Keratinocyte (primary cell): ENCODE data around the gene ORMDL3. TPM values are rescaled to one million over a fixed set of nuclear protein-coding genes. Genes with fewer than 3 reads are reported as not detected.

Experiments used
- DNase-seq: peaks from one replicate; pipeline ENCODE4 v3.0.0-alpha.2; 2011; ENCODE audit warnings: low read depth, missing footprints, low spot score
- FAIRE-seq: peaks from 2 replicates; lab custom pipeline; 2011; peaks lifted over from hg19 to GRCh38; lab: Jason Lieb, UNC
- H2AFZ ChIP-seq: 2 replicates; pipeline ENCODE4 v1.6.0; 2012; ENCODE audit warnings: low read length, control low read depth, inconsistent platforms; ENCODE audit not compliant: control insufficient read depth
- H3K27ac ChIP-seq: 2 replicates; pipeline ENCODE4 v1.5.1; 2011; ENCODE audit warnings: low read length; ENCODE audit not compliant: control insufficient read depth, insufficient read depth
- H3K27me3 ChIP-seq: 3 replicates; pipeline ENCODE4 v1.6.0; 2011; ENCODE audit warnings: low read length; ENCODE audit not compliant: control insufficient read depth, insufficient read depth; ENCODE audit errors: extremely low read depth
- H3K36me3 ChIP-seq, 2 experiments: 2 replicates in 1 of 2; 3 replicates in 1 of 2; pipeline ENCODE4 v1.5.1; 2011; ENCODE audit warnings: low read length in 2 of 2, mild to moderate bottlenecking in 1 of 2; ENCODE audit not compliant: control insufficient read depth in 2 of 2, insufficient read depth in 2 of 2; ENCODE audit errors: extremely low read depth in 1 of 2
- H3K4me1 ChIP-seq: 3 replicates; pipeline ENCODE4 v1.5.1; 2011; ENCODE audit warnings: low read length; ENCODE audit not compliant: control insufficient read depth, insufficient read depth; ENCODE audit errors: extremely low read depth
- H3K4me2 ChIP-seq: 3 replicates; pipeline ENCODE4 v1.6.0; 2011; ENCODE audit warnings: low read depth, low read length; ENCODE audit not compliant: control insufficient read depth, insufficient read depth; ENCODE audit errors: extremely low read depth
- H3K4me3 ChIP-seq, 3 experiments: fragments of 200-600 bp in 1 of 3; sonication (generic) in 1 of 3; 2 replicates in 2 of 3; 3 replicates in 1 of 3; pipeline ENCODE4 v1.5.1; 2011 to 2016; ENCODE audit warnings: low read length in 3 of 3, mild to moderate bottlenecking in 3 of 3, control low read depth in 2 of 3, inconsistent platforms in 1 of 3, low read depth in 1 of 3, mixed read lengths in 1 of 3, mixed run types in 1 of 3, moderate library complexity in 1 of 3; ENCODE audit not compliant: control insufficient read depth in 2 of 3, insufficient read depth in 2 of 3; ENCODE audit errors: extremely low read depth in 1 of 3
- H3K79me2 ChIP-seq: 2 replicates; pipeline ENCODE4 v1.6.0; 2012; ENCODE audit warnings: low read length; ENCODE audit not compliant: control insufficient read depth, insufficient read depth
- H3K9ac ChIP-seq: 3 replicates; pipeline ENCODE4 v1.6.0; 2011; ENCODE audit warnings: low read length; ENCODE audit not compliant: control insufficient read depth, insufficient read depth; ENCODE audit errors: extremely low read depth
- H3K9me1 ChIP-seq: 3 replicates; pipeline ENCODE4 v1.6.0; 2011; ENCODE audit warnings: low read length; ENCODE audit not compliant: control insufficient read depth, insufficient read depth; ENCODE audit errors: extremely low read depth
- H3K9me3 ChIP-seq: 2 replicates; pipeline ENCODE4 v1.5.1; 2012; ENCODE audit warnings: low read depth, low read length; ENCODE audit not compliant: control insufficient read depth
- H4K20me1 ChIP-seq: 3 replicates; pipeline ENCODE4 v1.6.0; 2011; ENCODE audit warnings: low read length; ENCODE audit not compliant: control insufficient read depth, insufficient read depth; ENCODE audit errors: extremely low read depth
- EZH2 ChIP-seq: IDR thresholded peaks from one replicate; pipeline ENCODE4 v1.6.1; 2012; ENCODE audit warnings: inconsistent platforms, mild to moderate bottlenecking, low read length, moderate library complexity
- dilution Hi-C: fragments of 300-500 bp; cut with MboI; formaldehyde crosslinking; loops from one replicate; pipeline ENCODE4 v1.7.0; 2020; ENCODE audit warnings: low sequenced_read_pairs; ENCODE audit not compliant: extremely low pct_ligation_motif_present
- polyA plus RNA-seq, 5 experiments: library from polyadenylated mRNA; depleted of rRNA in 3 of 5; stranded (reverse) in 3 of 5; stranded (forward) in 1 of 5; unstranded in 1 of 5; fragments of >200 nt; gene quantifications; 1 replicate in 1 of 5; 2 replicates in 3 of 5; 3 replicates in 1 of 5; pipeline versions ENCODE4 v1.2.1 to v1.2.3, GENCODE V29; 2011 to 2012; ENCODE audit warnings: missing spikeins in 2 of 5, low read depth in 1 of 5, low replicate concordance in 1 of 5
- TF ChIP-seq, protein P1 (sequence below), 3 experiments: IDR thresholded peaks in 1 of 3; conservative IDR thresholded peaks in 1 of 3; optimal IDR thresholded peaks in 1 of 3; 2 replicates in 2 of 3; 3 replicates in 1 of 3; pipeline versions ENCODE3 to v1.5.1; 2011; ENCODE audit warnings: low read length in 3 of 3, mild to moderate bottlenecking in 3 of 3, moderate library complexity in 2 of 3, control low read depth in 1 of 3, inconsistent platforms in 1 of 3; ENCODE audit not compliant: insufficient read depth in 2 of 3; ENCODE audit errors: extremely low read depth in 1 of 3

ORMDL3 gene
- polyA plus RNA-seq, 1 donor (not counting 4 experiments of a cell fraction or from before 2014, with no cell fraction given): 36.3 TPM

- TF ChIP-seq, protein P1, sequence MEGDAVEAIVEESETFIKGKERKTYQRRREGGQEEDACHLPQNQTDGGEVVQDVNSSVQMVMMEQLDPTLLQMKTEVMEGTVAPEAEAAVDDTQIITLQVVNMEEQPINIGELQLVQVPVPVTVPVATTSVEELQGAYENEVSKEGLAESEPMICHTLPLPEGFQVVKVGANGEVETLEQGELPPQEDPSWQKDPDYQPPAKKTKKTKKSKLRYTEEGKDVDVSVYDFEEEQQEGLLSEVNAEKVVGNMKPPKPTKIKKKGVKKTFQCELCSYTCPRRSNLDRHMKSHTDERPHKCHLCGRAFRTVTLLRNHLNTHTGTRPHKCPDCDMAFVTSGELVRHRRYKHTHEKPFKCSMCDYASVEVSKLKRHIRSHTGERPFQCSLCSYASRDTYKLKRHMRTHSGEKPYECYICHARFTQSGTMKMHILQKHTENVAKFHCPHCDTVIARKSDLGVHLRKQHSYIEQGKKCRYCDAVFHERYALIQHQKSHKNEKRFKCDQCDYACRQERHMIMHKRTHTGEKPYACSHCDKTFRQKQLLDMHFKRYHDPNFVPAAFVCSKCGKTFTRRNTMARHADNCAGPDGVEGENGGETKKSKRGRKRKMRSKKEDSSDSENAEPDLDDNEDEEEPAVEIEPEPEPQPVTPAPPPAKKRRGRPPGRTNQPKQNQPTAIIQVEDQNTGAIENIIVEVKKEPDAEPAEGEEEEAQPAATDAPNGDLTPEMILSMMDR (optimal IDR thresholded peaks at IDR 0.05 in 1 of 3, IDR thresholded peaks at IDR 0.05 in 1 of 3, conservative IDR thresholded peaks at IDR 0.05 in 1 of 3; ENCODE audit: extremely low read depth in 1 of 3, insufficient read depth in 2 of 3, low read length in 3 of 3): no peak
- TF ChIP-seq EZH2: no peak
- Histone ChIP-seq H3K79me2 (peaks cover 23% of the 10 kb centered on the region), H3K4me3 (no peak overlapping the region), H3K9ac (no peak overlapping the region), H3K27ac (no peak overlapping the region), H3K9me3 (no peaks in the 10 kb centered on the region), H3K4me1 (peaks cover 17% of the 10 kb centered on the region), H3K4me2 (no peak overlapping the region), H4K20me1 (peaks cover 4% of the 10 kb centered on the region), H3K36me3 (peaks cover 24 to 33% of the 10 kb centered on the region in 2 experiments), H2AFZ (no peak overlapping the region), H3K27me3 (no peaks in the 10 kb centered on the region), H3K9me1 (peaks cover 6% of the 10 kb centered on the region)
- FAIRE-seq (no peak), DNase-seq (no peak)
- dilution Hi-C loops: no loop called here
These were observed 4.2 kb downstream of the ORMDL3 start for GRCh38 chr17:39923230-39923629.

DNA sequence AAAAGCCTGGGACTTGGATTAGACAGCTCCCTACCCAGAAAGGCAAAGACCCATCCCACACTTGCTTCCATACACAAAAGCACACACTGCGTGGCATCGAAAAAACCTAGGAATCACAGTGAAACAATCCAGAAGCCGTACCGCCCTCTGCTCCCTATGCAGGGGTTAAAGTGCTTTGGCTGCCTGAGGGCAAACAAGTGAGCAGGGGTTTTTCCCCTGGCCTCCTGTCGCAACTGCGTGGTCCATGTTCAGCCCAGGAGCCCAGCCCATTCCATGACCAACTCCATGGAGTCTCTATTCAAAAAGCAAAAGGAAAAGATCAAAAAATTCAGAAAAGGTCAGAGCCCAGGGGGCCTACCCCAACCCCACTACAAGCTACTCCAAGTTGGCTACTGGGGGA, 5.4 kb downstream of the ORMDL3 start:
- FAIRE-seq: no peak
- Histone ChIP-seq H3K4me1 (peaks cover 10% of the 10 kb centered on the region), H3K9ac (no peak overlapping the region), H4K20me1 (peaks cover 4% of the 10 kb centered on the region), H3K4me2 (no peak overlapping the region), H3K36me3 (peaks cover 26 to 33% of the 10 kb centered on the region in 2 experiments), H3K9me3 (no peaks in the 10 kb centered on the region), H3K9me1 (peaks cover 6% of the 10 kb centered on the region), H3K27ac (no peak overlapping the region), H2AFZ (no peak overlapping the region), H3K79me2 (peaks cover 23% of the 10 kb centered on the region), H3K27me3 (no peaks in the 10 kb centered on the region), H3K4me3 (no peak overlapping the region)
- dilution Hi-C loops: no loop called here
- no peak for DNase-seq
- TF ChIP-seq, protein P1 (optimal IDR thresholded peaks at IDR 0.05 in 1 of 3, IDR thresholded peaks at IDR 0.05 in 1 of 3, conservative IDR thresholded peaks at IDR 0.05 in 1 of 3; ENCODE audit: extremely low read depth in 1 of 3, insufficient read depth in 2 of 3, low read length in 3 of 3): no peak
- no peak for TF ChIP-seq EZH2
